GM23248 (cell line): Measurements from ENCODE around the gene CDK15. TPM values are rescaled to one million over a fixed set of nuclear protein-coding genes. Genes with fewer than 3 reads are reported as not detected.

Experiments
- DNase-seq: peaks from one replicate; pipeline ENCODE4 v3.0.0-alpha.2; 2015
- H2AFZ ChIP-seq: fragments of 200-600 bp; sonication (generic); 2 replicates; pipeline ENCODE4 v1.6.1; 2016; ENCODE audit warnings: antibody characterized with exemption
- H3F3A ChIP-seq: fragments of 200-600 bp; sonication (generic); 2 replicates; pipeline ENCODE4 v1.6.1; 2016; ENCODE audit warnings: mild to moderate bottlenecking, antibody characterized with exemption, mixed run types; ENCODE audit not compliant: insufficient read depth
- H3K27ac ChIP-seq: fragments of 200-600 bp; sonication (generic); 2 replicates; pipeline ENCODE4 v1.5.1; 2016; ENCODE audit warnings: mild to moderate bottlenecking
- H3K27me3 ChIP-seq: fragments of 200-600 bp; sonication (generic); replicated peaks from 2 replicates; pipeline ENCODE4 v1.6.1; 2016; ENCODE audit warnings: mild to moderate bottlenecking; ENCODE audit not compliant: insufficient read depth
- H3K36me3 ChIP-seq: fragments of 200-600 bp; sonication (generic); 2 replicates; pipeline ENCODE4 v1.6.1; 2016; ENCODE audit warnings: low read depth, mild to moderate bottlenecking
- H3K4me1 ChIP-seq: fragments of 200-600 bp; sonication (generic); 2 replicates; pipeline ENCODE4 v1.6.1; 2016; ENCODE audit warnings: mild to moderate bottlenecking; ENCODE audit not compliant: insufficient read depth
- H3K4me2 ChIP-seq: fragments of 200-600 bp; sonication (generic); one replicate; pipeline ENCODE4 v1.6.1; 2016; ENCODE audit warnings: mild to moderate bottlenecking; ENCODE audit not compliant: unreplicated experiment
- H3K4me3 ChIP-seq: fragments of 200-600 bp; sonication (generic); 2 replicates; pipeline ENCODE4 v1.5.1; 2016; ENCODE audit warnings: mild to moderate bottlenecking
- H3K79me2 ChIP-seq: fragments of 200-600 bp; sonication (generic); 2 replicates; pipeline ENCODE4 v1.6.1; 2016; ENCODE audit warnings: mild to moderate bottlenecking; ENCODE audit not compliant: insufficient read depth
- H3K9ac ChIP-seq: fragments of 200-600 bp; sonication (generic); 2 replicates; pipeline ENCODE4 v1.6.1; 2016; ENCODE audit warnings: mild to moderate bottlenecking
- H3K9me2 ChIP-seq: fragments of 200-600 bp; sonication (generic); 2 replicates; pipeline ENCODE4 v1.6.1; 2016; ENCODE audit warnings: mixed run types, mild to moderate bottlenecking, moderate library complexity; ENCODE audit not compliant: insufficient read depth
- H3K9me3 ChIP-seq: fragments of 200-600 bp; sonication (generic); one replicate; pipeline ENCODE4 v1.6.1; 2017; ENCODE audit warnings: low read depth
- H4K20me1 ChIP-seq: fragments of 200-600 bp; sonication (generic); 2 replicates; pipeline ENCODE4 v1.6.0; 2016; ENCODE audit not compliant: insufficient read depth
- EZH2 ChIP-seq: fragments of 200-600 bp; sonication (generic); IDR thresholded peaks from 2 replicates; pipeline ENCODE4 v1.6.1; 2018; ENCODE audit warnings: antibody characterized with exemption, mild to moderate bottlenecking; ENCODE audit not compliant: insufficient read depth, poor library complexity, severe bottlenecking
- EZH2phosphoT487 ChIP-seq: fragments of 200-600 bp; sonication (generic); IDR thresholded peaks from 2 replicates; pipeline ENCODE4 v1.6.1; 2018; ENCODE audit warnings: antibody characterized with exemption, moderate library complexity, mild to moderate bottlenecking, low read depth; ENCODE audit not compliant: insufficient read depth
- WGBS, 2 experiments: methylation state at CpG; one replicate each; pipeline ENCODE4 v1.1.6; 2015 to 2017; ENCODE audit warnings: low lambda C conversion rate in 2 of 2, low coverage in 1 of 2; ENCODE audit errors: missing lambda C conversion rate in 2 of 2; 5-methylcytosine and 5-hydroxymethylcytosine counted together
- in situ Hi-C: fragments of 300-500 bp; cut with MboI; formaldehyde crosslinking; loops from 2 replicates; pipeline ENCODE4 v1.15.0; 2020
- polyA plus RNA-seq: library from polyadenylated mRNA; unstranded; fragments of >200 nt; fragmentation: Nextera tagmentation; extraction: Ambion mirVana; gene quantifications from 2 replicates; pipeline ENCODE4 v1.2.1, GENCODE V29; 2016
- total RNA-seq: library from RNA; depleted of rRNA; stranded (reverse); fragments of >200 nt; shearing (Covaris generic); gene quantifications from 2 replicates; pipeline ENCODE4 v1.2.3, GENCODE V29; 2014

Gene CDK15
- total and polyA plus RNA-seq, 2 experiments from 2014 or later, result 0.88 to 1.3 TPM

GRCh38 chr2:201862843-201863242, 56.5 kb downstream of the CDK15 start:
- Histone ChIP-seq H2AFZ (no peak overlapping the region), H3K27me3 (no peaks in the 10 kb centered on the region), H3K36me3 (no peaks in the 10 kb centered on the region), H3K9me3 (no peaks in the 10 kb centered on the region), H3K79me2 (no peaks in the 10 kb centered on the region), H3K4me3 (no peak overlapping the region), H3K27ac (no peak overlapping the region), H3K9me2 (no peaks in the 10 kb centered on the region), H3K9ac (no peak overlapping the region), H3K4me1 (peaks cover 13% of the 10 kb centered on the region; the same call in 1 of the 2 replicates), H3F3A (peaks cover 19% of the 10 kb centered on the region; the same call in 1 of the 2 replicates), H3K4me2 (no peak overlapping the region), H4K20me1 (no peaks in the 10 kb centered on the region)
- no peak for DNase-seq
- in situ Hi-C loops, result no loop called here
- 90 to 93% methylated on average over 7 of the region's 7 CpGs for WGBS, 2 experiments
- no peak for TF ChIP-seq EZH2phosphoT487
- TF ChIP-seq EZH2, result no peak

GRCh38 chr2:201866643-201867473, 60.5 kb downstream of the CDK15 start:
- Histone ChIP-seq H3K36me3 (no peaks in the 10 kb centered on the region), H3K4me3 (no peak overlapping the region), H3K9me2 (no peaks in the 10 kb centered on the region), H4K20me1 (no peaks in the 10 kb centered on the region), H3F3A (no peaks in the 10 kb centered on the region), H3K9ac (no peak overlapping the region), H3K79me2 (no peaks in the 10 kb centered on the region), H3K4me1 (no peaks in the 10 kb centered on the region), H3K27me3 (no peaks in the 10 kb centered on the region), H3K27ac (no peak overlapping the region), H3K9me3 (no peaks in the 10 kb centered on the region), H3K4me2 (no peak overlapping the region), H2AFZ (no peak overlapping the region)
- 77 to 83% methylated on average over 5 of the region's 5 CpGs for WGBS, 2 experiments
- in situ Hi-C loops, result no loop called here
- no peak for TF ChIP-seq EZH2
- no peak for TF ChIP-seq EZH2phosphoT487
- DNase-seq, result no peak

GRCh38 chr2:201871471-201871870, 65.1 kb downstream of the CDK15 start:
- Histone ChIP-seq H3K9ac (no peak overlapping the region), H4K20me1 (no peaks in the 10 kb centered on the region), H3K36me3 (no peaks in the 10 kb centered on the region), H3K9me3 (no peaks in the 10 kb centered on the region), H3K4me3 (no peak overlapping the region), H3K4me1 (no peaks in the 10 kb centered on the region), H3K4me2 (no peak overlapping the region), H3K27me3 (no peaks in the 10 kb centered on the region), H3F3A (no peaks in the 10 kb centered on the region), H3K27ac (no peak overlapping the region), H3K9me2 (no peaks in the 10 kb centered on the region), H2AFZ (no peak overlapping the region), H3K79me2 (no peaks in the 10 kb centered on the region)
- TF ChIP-seq EZH2 (no peak), EZH2phosphoT487 (no peak)
- in situ Hi-C loops, result no loop called here
- DNase-seq, result no peak
- 83 to 89% methylated on average over 5 of the region's 5 CpGs for WGBS, 2 experiments

- H3F3A ChIP-seq, result no peaks in the 10 kb centered on the region
- no peaks in the 10 kb centered on the region for H4K20me1 ChIP-seq
- H3K36me3 ChIP-seq, result no peaks in the 10 kb centered on the region
- no peak overlapping the region for H3K27ac ChIP-seq
- H2AFZ ChIP-seq, result no peak overlapping the region
- no peak overlapping the region for H3K9ac ChIP-seq
- TF ChIP-seq EZH2 (no peak), EZH2phosphoT487 (no peak)
- in situ Hi-C loops, result no loop called here
- no peaks in the 10 kb centered on the region for H3K9me2 ChIP-seq
- no peaks in the 10 kb centered on the region for H3K9me3 ChIP-seq
- no peak overlapping the region for H3K4me2 ChIP-seq
- no peaks in the 10 kb centered on the region for H3K4me1 ChIP-seq
- H3K79me2 ChIP-seq, result no peaks in the 10 kb centered on the region
- no peak for DNase-seq
- H3K4me3 ChIP-seq, result no peak overlapping the region
- WGBS, 2 experiments, result 89 to 90% methylated on average over 6 of the region's 6 CpGs
- H3K27me3 ChIP-seq, result no peaks in the 10 kb centered on the region
Measured at GRCh38 chr2:201872591-201872990, 66.3 kb downstream of the CDK15 start.
